ENCODE results near the gene IL22RA2.
A peak's percentile ranks its signal among the peaks of the same experiment; 100 is the strongest.

The IL22RA2 gene

GRCh38 chr6:137160763-137161162, 12.7 kb downstream of the IL22RA2 start:
- ATAC-seq (ENCODE audit: low read depth) (peak; percentile 74), DNase-seq (ENCODE audit: low spot score) (no peak)
- H3K36me3 ChIP-seq (ENCODE audit: low read depth) = no peaks in the 10 kb centered on the region
- no peak overlapping the region for H3K27ac ChIP-seq (ENCODE audit: poor library complexity, severe bottlenecking)
- no peaks in the 10 kb centered on the region for H3K9me3 ChIP-seq (ENCODE audit: severe bottlenecking)
- no peaks in the 10 kb centered on the region for H3K27me3 ChIP-seq (ENCODE audit: insufficient read depth, poor library complexity, severe bottlenecking)
- peaks cover 56% of the 10 kb centered on the region for H3K4me1 ChIP-seq (ENCODE audit: insufficient read depth, poor library complexity, severe bottlenecking)
- no peak for TF ChIP-seq CTCF (IDR thresholded peaks at IDR 0.05; ENCODE audit: poor library complexity, severe bottlenecking)
- no peak overlapping the region for H3K4me3 ChIP-seq (ENCODE audit: severe bottlenecking)

GRCh38 chr6:137159912-137160311, 13.5 kb downstream of the IL22RA2 start:
- no peak for DNase-seq (ENCODE audit: low spot score)
- peaks cover 64% of the 10 kb centered on the region for H3K4me1 ChIP-seq (ENCODE audit: insufficient read depth, poor library complexity, severe bottlenecking)
- no peaks in the 10 kb centered on the region for H3K36me3 ChIP-seq (ENCODE audit: low read depth)
- H3K9me3 ChIP-seq (ENCODE audit: severe bottlenecking) = no peaks in the 10 kb centered on the region
- H3K4me3 ChIP-seq (ENCODE audit: severe bottlenecking) = no peak overlapping the region
- H3K27me3 ChIP-seq (ENCODE audit: insufficient read depth, poor library complexity, severe bottlenecking) = no peaks in the 10 kb centered on the region
- TF ChIP-seq CTCF (IDR thresholded peaks at IDR 0.05; ENCODE audit: poor library complexity, severe bottlenecking) = no peak
- no peak overlapping the region for H3K27ac ChIP-seq (ENCODE audit: poor library complexity, severe bottlenecking)
- no peak for ATAC-seq (ENCODE audit: low read depth)

- DNase-seq (ENCODE audit: low spot score) = no peak
These were observed 15.8 kb downstream of the IL22RA2 start for GRCh38 chr6:137157601-137158000.

GRCh38 chr6:137156650-137157049, 16.8 kb downstream of the IL22RA2 start:
- no peak for ATAC-seq (ENCODE audit: low read depth)
- H3K27ac ChIP-seq (ENCODE audit: poor library complexity, severe bottlenecking) = no peak overlapping the region

More at GRCh38 chr6:137157601-137158000, 15.8 kb downstream of the IL22RA2 start:
- TF ChIP-seq CTCF (IDR thresholded peaks at IDR 0.05; ENCODE audit: poor library complexity, severe bottlenecking) = no peak
- H3K4me1 ChIP-seq (ENCODE audit: insufficient read depth, poor library complexity, severe bottlenecking) = peaks cover 63% of the 10 kb centered on the region
- peak; percentile 38; the same call in 1 of the 3 replicates for ATAC-seq (ENCODE audit: low read depth)
- no peaks in the 10 kb centered on the region for H3K9me3 ChIP-seq (ENCODE audit: severe bottlenecking)
- peak overlapping the region; percentile 19 for H3K27ac ChIP-seq (ENCODE audit: poor library complexity, severe bottlenecking)
- H3K36me3 ChIP-seq (ENCODE audit: low read depth) = no peaks in the 10 kb centered on the region
- H3K4me3 ChIP-seq (ENCODE audit: severe bottlenecking) = no peak overlapping the region
- H3K27me3 ChIP-seq (ENCODE audit: insufficient read depth, poor library complexity, severe bottlenecking) = no peaks in the 10 kb centered on the region

More at GRCh38 chr6:137156650-137157049, 16.8 kb downstream of the IL22RA2 start:
- Histone ChIP-seq H3K4me1 (ENCODE audit: insufficient read depth, poor library complexity, severe bottlenecking) (peaks cover 53% of the 10 kb centered on the region), H3K9me3 (ENCODE audit: severe bottlenecking) (no peaks in the 10 kb centered on the region), H3K4me3 (ENCODE audit: severe bottlenecking) (no peak overlapping the region), H3K36me3 (ENCODE audit: low read depth) (no peaks in the 10 kb centered on the region), H3K27me3 (ENCODE audit: insufficient read depth, poor library complexity, severe bottlenecking) (no peaks in the 10 kb centered on the region)
- no peak for TF ChIP-seq CTCF (IDR thresholded peaks at IDR 0.05; ENCODE audit: poor library complexity, severe bottlenecking)
- DNase-seq (ENCODE audit: low spot score) = no peak

Data from RWPE2 (cell line).